ENCODE measurements around the gene SYT6.

DNA sequence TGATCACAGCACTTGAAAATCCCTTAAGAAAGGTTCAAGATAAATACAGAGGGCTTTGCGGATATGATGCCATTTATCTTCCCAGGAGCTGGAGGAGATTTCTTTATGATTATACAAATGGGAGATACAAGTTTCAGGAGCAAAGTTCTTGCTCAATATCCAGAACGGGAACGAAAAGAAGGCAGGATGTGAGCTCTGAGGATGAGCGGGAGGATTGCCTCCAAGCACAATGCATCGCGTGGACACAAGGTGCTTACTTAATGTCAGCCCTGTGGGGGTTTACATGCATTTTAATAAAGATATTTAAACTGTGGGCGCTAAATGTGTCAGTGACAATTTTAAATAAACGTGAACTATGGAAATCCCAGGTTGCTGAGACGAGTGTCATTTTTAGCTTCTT is 59.0 kb downstream of the SYT6 start:
- TF ChIP-seq, protein P1, sequence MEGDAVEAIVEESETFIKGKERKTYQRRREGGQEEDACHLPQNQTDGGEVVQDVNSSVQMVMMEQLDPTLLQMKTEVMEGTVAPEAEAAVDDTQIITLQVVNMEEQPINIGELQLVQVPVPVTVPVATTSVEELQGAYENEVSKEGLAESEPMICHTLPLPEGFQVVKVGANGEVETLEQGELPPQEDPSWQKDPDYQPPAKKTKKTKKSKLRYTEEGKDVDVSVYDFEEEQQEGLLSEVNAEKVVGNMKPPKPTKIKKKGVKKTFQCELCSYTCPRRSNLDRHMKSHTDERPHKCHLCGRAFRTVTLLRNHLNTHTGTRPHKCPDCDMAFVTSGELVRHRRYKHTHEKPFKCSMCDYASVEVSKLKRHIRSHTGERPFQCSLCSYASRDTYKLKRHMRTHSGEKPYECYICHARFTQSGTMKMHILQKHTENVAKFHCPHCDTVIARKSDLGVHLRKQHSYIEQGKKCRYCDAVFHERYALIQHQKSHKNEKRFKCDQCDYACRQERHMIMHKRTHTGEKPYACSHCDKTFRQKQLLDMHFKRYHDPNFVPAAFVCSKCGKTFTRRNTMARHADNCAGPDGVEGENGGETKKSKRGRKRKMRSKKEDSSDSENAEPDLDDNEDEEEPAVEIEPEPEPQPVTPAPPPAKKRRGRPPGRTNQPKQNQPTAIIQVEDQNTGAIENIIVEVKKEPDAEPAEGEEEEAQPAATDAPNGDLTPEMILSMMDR (IDR thresholded peaks at IDR 0.05): no peak
- TF ChIP-seq POLR2AphosphoS5 (IDR thresholded peaks at IDR 0.05; ENCODE audit: insufficient read depth in 1 of 2, low read depth in 1 of 2) (no peak), POLR2A (IDR thresholded peaks at IDR 0.05) (no peak)
